Endodermal cell (in vitro differentiated cells): ENCODE measurements around the gene PCAT7. TPM values are rescaled to one million over a fixed set of nuclear protein-coding genes. Genes with fewer than 3 reads are reported as not detected.

Experiments
- DNase-seq: peaks from one replicate; pipeline ENCODE4 v3.0.0-alpha.2; 2017
- H3K27ac ChIP-seq: 2 replicates; pipeline ENCODE4 v1.5.1; 2013; ENCODE audit warnings: mild to moderate bottlenecking, low read depth, low read length, moderate library complexity
- H3K27me3 ChIP-seq: 2 replicates; pipeline ENCODE4 v1.6.1; 2013; ENCODE audit warnings: mild to moderate bottlenecking, low read length, moderate library complexity; ENCODE audit not compliant: insufficient read depth, control insufficient read depth, poor library complexity, severe bottlenecking
- H3K36me3 ChIP-seq: 2 replicates; pipeline ENCODE4 v1.7.0; 2013; ENCODE audit warnings: mild to moderate bottlenecking, low read length, moderate library complexity; ENCODE audit not compliant: control insufficient read depth, insufficient read depth
- H3K4me1 ChIP-seq: one replicate; pipeline ENCODE4 v1.7.0; 2013; ENCODE audit warnings: low read length; ENCODE audit not compliant: control insufficient read depth, insufficient read depth
- H3K4me3 ChIP-seq: 2 replicates; pipeline ENCODE4 v1.5.1; 2013; ENCODE audit warnings: mild to moderate bottlenecking, low read length, moderate library complexity
- H3K9ac ChIP-seq: 2 replicates; pipeline ENCODE4 v1.6.1; 2013; ENCODE audit warnings: mild to moderate bottlenecking, low read length, moderate library complexity; ENCODE audit not compliant: poor library complexity, severe bottlenecking; ENCODE audit errors: extremely low read depth
- H3K9me3 ChIP-seq: 2 replicates; pipeline ENCODE4 v1.6.1; 2013; ENCODE audit warnings: mild to moderate bottlenecking, low read length, moderate library complexity; ENCODE audit not compliant: control insufficient read depth
- H3K27ac Mint-ChIP-seq: 2 replicates; pipeline ENCODE4 v1.8.0; 2020; ENCODE audit warnings: mixed read lengths
- H3K27me3 Mint-ChIP-seq: 2 replicates; pipeline ENCODE4 v1.8.0; 2021; ENCODE audit warnings: mild to moderate bottlenecking, mixed read lengths; ENCODE audit not compliant: insufficient read depth
- H3K36me3 Mint-ChIP-seq: 2 replicates; pipeline ENCODE4 v1.8.0; 2020; ENCODE audit warnings: low read depth, mixed read lengths
- H3K4me1 Mint-ChIP-seq: 2 replicates; pipeline ENCODE4 v1.8.0; 2020; ENCODE audit warnings: mixed read lengths
- H3K4me3 Mint-ChIP-seq: 2 replicates; pipeline ENCODE4 v1.8.0; 2020; ENCODE audit warnings: mild to moderate bottlenecking, moderate library complexity, mixed read lengths
- H3K9me3 Mint-ChIP-seq: 2 replicates; pipeline ENCODE4 v1.8.0; 2020; ENCODE audit warnings: mild to moderate bottlenecking, mixed read lengths
- CTCF ChIP-seq: fragments of 200-600 bp; sonication (generic); conservative IDR thresholded peaks from 2 replicates; pipeline ENCODE4 v1.5.0; 2021; ENCODE audit warnings: antibody characterized with exemption, mild to moderate bottlenecking
- WGBS, 2 experiments: methylation state at CpG; one replicate each; pipeline versions ENCODE4 v1.1.5 to v1.1.7; 2013; ENCODE audit warnings: missing lambda C conversion rate in 2 of 2, mixed read lengths in 1 of 2; ENCODE audit not compliant: insufficient coverage in 1 of 2, insufficient read length in 1 of 2; 5-methylcytosine and 5-hydroxymethylcytosine counted together
- total RNA-seq, 2 donors: library from RNA; stranded (reverse); fragmentation: NEBNext Ultra II Directional in 1 of 2; extraction: Animal tissue kit (Norgen Biotek cat#: 25700) in 1 of 2; gene quantifications; 2 replicates in 1 of 2; 3 replicates in 1 of 2; pipeline ENCODE4 v1.2.1, GENCODE V29; 2021

PCAT7 gene
- total RNA-seq, 2 donors from 2014 or later = 4.2 to 7.3 TPM

- Mint-ChIP-seq H3K4me1 (peaks cover 48% of the 10 kb centered on the region), H3K4me3 (no peak overlapping the region), H3K9me3 (peaks cover 14% of the 10 kb centered on the region), H3K27ac (no peak overlapping the region), H3K27me3 (no peaks in the 10 kb centered on the region), H3K36me3 (peaks cover 16% of the 10 kb centered on the region)
- TF ChIP-seq CTCF = no peak
- Histone ChIP-seq H3K9me3 (peaks cover 11% of the 10 kb centered on the region), H3K36me3 (peaks cover 4% of the 10 kb centered on the region), H3K9ac (no peak overlapping the region), H3K27ac (no peak overlapping the region), H3K4me1 (no peaks in the 10 kb centered on the region), H3K4me3 (no peak overlapping the region), H3K27me3 (no peaks in the 10 kb centered on the region)
- WGBS, 2 experiments = 81% methylated on average over 1 of the region's 1 CpG; no CpG with 5 or more reads in 1 of the 2 experiments
- DNase-seq = no peak
These were observed 8.9 kb upstream of the PCAT7 start for GRCh38 chr9:94545940-94546339.

GRCh38 chr9:94553029-94553938 lies 1.6 kb upstream of the PCAT7 start:
- H3K9me3 Mint-ChIP-seq = peaks cover 19% of the 10 kb centered on the region
- no peaks in the 10 kb centered on the region for H3K4me1 ChIP-seq
- H3K4me3 ChIP-seq = peak overlapping the region; percentile 88
- WGBS, 2 experiments = 92 to 93% methylated on average over 18 to 29 of the region's 29 CpGs
- H3K27me3 Mint-ChIP-seq = peaks cover 19% of the 10 kb centered on the region
- DNase-seq = peak; percentile 78
- no peak overlapping the region for H3K27ac Mint-ChIP-seq
- peak; percentile 53 for TF ChIP-seq CTCF
- peaks cover 15% of the 10 kb centered on the region for H3K9me3 ChIP-seq
- H3K27me3 ChIP-seq = peaks cover 4% of the 10 kb centered on the region
- H3K4me3 Mint-ChIP-seq = no peak overlapping the region
- H3K36me3 ChIP-seq = peaks cover 8% of the 10 kb centered on the region
- peaks cover 19% of the 10 kb centered on the region for H3K4me1 Mint-ChIP-seq
- no peak overlapping the region for H3K27ac ChIP-seq
- no peak overlapping the region for H3K9ac ChIP-seq
- peaks cover 33% of the 10 kb centered on the region for H3K36me3 Mint-ChIP-seq

- Mint-ChIP-seq H3K4me3 (no peak overlapping the region), H3K27ac (no peak overlapping the region), H3K27me3 (peaks cover 19% of the 10 kb centered on the region), H3K36me3 (peaks cover 37% of the 10 kb centered on the region), H3K9me3 (peaks cover 19% of the 10 kb centered on the region), H3K4me1 (peaks cover 19% of the 10 kb centered on the region)
- Histone ChIP-seq H3K4me1 (no peaks in the 10 kb centered on the region), H3K9ac (peak overlapping the region; percentile 91), H3K27me3 (peaks cover 4% of the 10 kb centered on the region), H3K36me3 (peaks cover 8% of the 10 kb centered on the region), H3K27ac (no peak overlapping the region), H3K4me3 (peak overlapping the region; percentile 88), H3K9me3 (peaks cover 15% of the 10 kb centered on the region)
- 41 to 54% methylated on average over 10 to 16 of the region's 16 CpGs for WGBS, 2 experiments
- DNase-seq = no peak
- TF ChIP-seq CTCF = no peak
These were observed 825 bp upstream of the PCAT7 start for GRCh38 chr9:94554078-94554438.
